B cell (primary cell): ENCODE data around the gene CACNA2D1.

Experiments
- EZH2 ChIP-seq: IDR thresholded peaks from 2 replicates; pipeline ENCODE4 v1.6.1; 2012; ENCODE audit warnings: borderline replicate concordance, low read depth, mild to moderate bottlenecking, moderate library complexity, low read length; ENCODE audit not compliant: insufficient read depth, poor library complexity, severe bottlenecking
- TF ChIP-seq, protein P1 (sequence below): fragments of 200-600 bp; IDR thresholded peaks from one replicate; pipeline ENCODE4 v1.8.0; 2022; ENCODE audit warnings: antibody characterized with exemption, mild to moderate bottlenecking

GRCh38 chr7:82166260-82167015, 277.1 kb downstream of the CACNA2D1 start:
- TF ChIP-seq, protein P1, sequence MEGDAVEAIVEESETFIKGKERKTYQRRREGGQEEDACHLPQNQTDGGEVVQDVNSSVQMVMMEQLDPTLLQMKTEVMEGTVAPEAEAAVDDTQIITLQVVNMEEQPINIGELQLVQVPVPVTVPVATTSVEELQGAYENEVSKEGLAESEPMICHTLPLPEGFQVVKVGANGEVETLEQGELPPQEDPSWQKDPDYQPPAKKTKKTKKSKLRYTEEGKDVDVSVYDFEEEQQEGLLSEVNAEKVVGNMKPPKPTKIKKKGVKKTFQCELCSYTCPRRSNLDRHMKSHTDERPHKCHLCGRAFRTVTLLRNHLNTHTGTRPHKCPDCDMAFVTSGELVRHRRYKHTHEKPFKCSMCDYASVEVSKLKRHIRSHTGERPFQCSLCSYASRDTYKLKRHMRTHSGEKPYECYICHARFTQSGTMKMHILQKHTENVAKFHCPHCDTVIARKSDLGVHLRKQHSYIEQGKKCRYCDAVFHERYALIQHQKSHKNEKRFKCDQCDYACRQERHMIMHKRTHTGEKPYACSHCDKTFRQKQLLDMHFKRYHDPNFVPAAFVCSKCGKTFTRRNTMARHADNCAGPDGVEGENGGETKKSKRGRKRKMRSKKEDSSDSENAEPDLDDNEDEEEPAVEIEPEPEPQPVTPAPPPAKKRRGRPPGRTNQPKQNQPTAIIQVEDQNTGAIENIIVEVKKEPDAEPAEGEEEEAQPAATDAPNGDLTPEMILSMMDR = no peak
- no peak for TF ChIP-seq EZH2
